Measurements from ENCODE around the gene GPR137.
A peak's percentile ranks its signal among the peaks of the same experiment; 100 is the strongest.

GPR137 gene

GRCh38 chr11:64249563-64250414 lies 35.9 kb upstream of the GPR137 start:
- DNase-seq: no peak

- no peak for DNase-seq
These were observed 35.1 kb upstream of the GPR137 start for GRCh38 chr11:64250415-64251015.

GRCh38 chr11:64251016-64251752 lies 34.5 kb upstream of the GPR137 start, which contains the start of gene PLCB3:
Gene PLCB3 (plus strand): TSS chr11:64251530. CDS start chr11:64251650, 120 bp downstream.
- peak; percentile 49 for DNase-seq

GRCh38 chr11:64251753-64252002 lies 34.0 kb upstream of the GPR137 start:
- no peak for DNase-seq

GRCh38 chr11:64252003-64252872 lies 33.4 kb upstream of the GPR137 start:
- DNase-seq: peak; percentile 44

- DNase-seq: no peak
These were observed 32.6 kb upstream of the GPR137 start for GRCh38 chr11:64253043-64253442.

- peak; percentile 37 for DNase-seq
These were observed 32.2 kb upstream of the GPR137 start for GRCh38 chr11:64253481-64253880.

GRCh38 chr11:64254326-64254725 lies 31.3 kb upstream of the GPR137 start:
- DNase-seq: no peak

- no peak for DNase-seq
These were observed 30.2 kb upstream of the GPR137 start for GRCh38 chr11:64255135-64256128.

GRCh38 chr11:64256300-64256699 lies 29.3 kb upstream of the GPR137 start:
- DNase-seq: no peak

GRCh38 chr11:64258356-64258755 lies 27.3 kb upstream of the GPR137 start:
- no peak for DNase-seq

- no peak for DNase-seq
These were observed 26.6 kb upstream of the GPR137 start for GRCh38 chr11:64258946-64259532.

- DNase-seq: no peak
These were observed 26.0 kb upstream of the GPR137 start for GRCh38 chr11:64259533-64260067.

GRCh38 chr11:64260147-64260708 lies 25.4 kb upstream of the GPR137 start:
- no peak for DNase-seq

- no peak for DNase-seq
These were observed 24.0 kb upstream of the GPR137 start for GRCh38 chr11:64261556-64262080.

GRCh38 chr11:64262271-64263002 lies 23.2 kb upstream of the GPR137 start:
- DNase-seq: no peak

- DNase-seq: peak; percentile 36
These were observed 22.4 kb upstream of the GPR137 start for GRCh38 chr11:64263021-64263946.

- DNase-seq: no peak
These were observed 21.7 kb upstream of the GPR137 start for GRCh38 chr11:64263947-64264317.

All from fibroblast of skin of back (primary cell).